MM.1S (cell line): ENCODE measurements around the gene SLC35B1.

Experiments used
- CTCF ChIP-seq: fragments of 300-600 bp; sonication (generic); IDR thresholded peaks from 2 replicates; pipeline ENCODE4 v1.5.1; 2016; ENCODE audit warnings: antibody characterized with exemption, low read length, mixed read lengths
- EZH2 ChIP-seq: fragments of 300-600 bp; sonication (generic); optimal IDR thresholded peaks from 2 replicates; pipeline ENCODE3; 2017; ENCODE audit warnings: low read depth, mild to moderate bottlenecking, antibody characterized with exemption, low read length, mixed read lengths

GRCh38 chr17:49690256-49690655 lies 17.5 kb downstream of the SLC35B1 start:
- no peak for TF ChIP-seq CTCF
- no peak for TF ChIP-seq EZH2
